Choroid plexus epithelial cell (primary cell): ENCODE results near the gene UMPS.
A peak's percentile ranks its signal among the peaks of the same experiment; 100 is the strongest.

Experiments
- DNase-seq: peaks from one replicate; pipeline ENCODE4 v3.0.0-alpha.2; 2010; ENCODE audit warnings: low read depth
- H3K4me3 ChIP-seq: 2 replicates; pipeline ENCODE4 v1.5.1; 2011; ENCODE audit warnings: low read depth, mild to moderate bottlenecking, control low read depth, low read length, moderate library complexity
- CTCF ChIP-seq: conservative IDR thresholded peaks from 2 replicates; pipeline ENCODE4 v1.5.1; 2011; ENCODE audit warnings: low read depth, mild to moderate bottlenecking, control low read depth, inconsistent platforms, low read length, moderate library complexity

Gene UMPS

GRCh38 chr3:124686028-124686670 lies 44.1 kb upstream of the UMPS start:
- TF ChIP-seq CTCF: no peak
- no peak for DNase-seq
- H3K4me3 ChIP-seq: no peak overlapping the region

- no peak overlapping the region for H3K4me3 ChIP-seq
- peak; percentile 88 for DNase-seq
- TF ChIP-seq CTCF: peak; percentile 95
These were observed 41.4 kb upstream of the UMPS start for GRCh38 chr3:124688581-124689454.

- H3K4me3 ChIP-seq: no peak overlapping the region
- DNase-seq: no peak
- TF ChIP-seq CTCF: no peak
These were observed 38.7 kb upstream of the UMPS start for GRCh38 chr3:124691599-124691998.

- DNase-seq: no peak
- TF ChIP-seq CTCF: no peak
- H3K4me3 ChIP-seq: no peak overlapping the region
These were observed 35.8 kb upstream of the UMPS start for GRCh38 chr3:124694486-124694885.

GRCh38 chr3:124695369-124695768 lies 34.9 kb upstream of the UMPS start:
- no peak for TF ChIP-seq CTCF
- no peak overlapping the region for H3K4me3 ChIP-seq
- no peak for DNase-seq

- no peak for TF ChIP-seq CTCF
- H3K4me3 ChIP-seq: no peak overlapping the region
- no peak for DNase-seq
These were observed 34.2 kb upstream of the UMPS start for GRCh38 chr3:124696006-124696405.
